HepG2 (cell line): ENCODE results near the gene NT5C1B. TPM values are rescaled to one million over a fixed set of nuclear protein-coding genes. Genes with fewer than 3 reads are reported as not detected.

Source experiments
- ATAC-seq: fragments of 200-7000 bp; cut with Tn5 transposase; 3 replicates; pipeline ENCODE4 v1.9.1; 2020; ENCODE audit warnings: mild to moderate bottlenecking, moderate library complexity
- BruUV-seq: library from RNA; stranded (reverse); fragments of 400-500 nt; replicated peaks from 2 replicates; lab custom pipeline; 2021; lab: Mats Ljungman, UMichigan
- CTCF ChIA-PET: fragments of 300-600 bp; formaldehyde crosslinking; extraction: SDS; loops from one replicate; lab custom pipeline; 2021; ENCODE audit warnings: low total read pairs, inconsistent platforms, low intra/inter-chr PET ratio; lab: Yijun Ruan, JAX
- POLR2A ChIA-PET: fragments of 350-600 bp; sonication (Branson Sonifier 250); formaldehyde crosslinking; loops from one replicate; lab custom pipeline; 2020; ENCODE audit warnings: antibody characterized with exemption, inconsistent platforms; lab: Yijun Ruan, JAX
- DNase-seq: peaks from one replicate; pipeline ENCODE4 v3.0.0-alpha.2; 2015; ENCODE audit warnings: low spot score
- FAIRE-seq: peaks from 3 replicates; lab custom pipeline; 2011; peaks lifted over from hg19 to GRCh38; lab: Jason Lieb, UNC
- H2AFZ ChIP-seq: one replicate; pipeline ENCODE4 v1.6.1; 2011; ENCODE audit warnings: low read length, inconsistent platforms
- H3K27ac ChIP-seq: fragments of 300-600 bp; 3 replicates; pipeline ENCODE4 v1.8.0; 2011; ENCODE audit warnings: mixed run types, mild to moderate bottlenecking, mixed read lengths, low read length, inconsistent platforms; ENCODE audit not compliant: insufficient read depth; ENCODE audit errors: extremely low read length
- H3K27me3 ChIP-seq, 2 experiments: fragments of 200-600 bp in 1 of 2; 2 replicates in 1 of 2; 3 replicates in 1 of 2; pipeline versions ENCODE4 v1.6.0 to v1.8.0; 2011; ENCODE audit warnings: low read length in 2 of 2, mild to moderate bottlenecking in 2 of 2, moderate library complexity in 2 of 2, inconsistent platforms in 1 of 2; ENCODE audit not compliant: insufficient read depth in 2 of 2, control insufficient read depth in 1 of 2
- H3K36me3 ChIP-seq, 2 experiments: fragments of 200-600 bp in 1 of 2; replicated peaks in 1 of 2; 2 replicates in 1 of 2; 3 replicates in 1 of 2; pipeline versions ENCODE4 v1.5.1 to v1.8.0; 2011; ENCODE audit warnings: low read length in 2 of 2, inconsistent platforms in 1 of 2; ENCODE audit not compliant: insufficient read depth in 2 of 2, control insufficient read depth in 1 of 2
- H3K4me1 ChIP-seq: 2 replicates; pipeline ENCODE4 v1.5.1; 2012; ENCODE audit warnings: low read length, inconsistent platforms; ENCODE audit not compliant: insufficient read depth
- H3K4me2 ChIP-seq: 2 replicates; pipeline ENCODE4 v1.6.0; 2011; ENCODE audit warnings: low read depth, low read length, inconsistent platforms
- H3K4me3 ChIP-seq, 3 experiments: fragments of 200-600 bp in 1 of 3; sonication (generic), shearing (Covaris generic) in 1 of 3; replicated peaks in 1 of 3; 2 replicates each; pipeline ENCODE4 v1.5.1; 2011 to 2016; ENCODE audit warnings: low read length in 3 of 3, inconsistent platforms in 2 of 3, low read depth in 2 of 3, mild to moderate bottlenecking in 2 of 3, control low read depth in 1 of 3, mixed read lengths in 1 of 3; ENCODE audit not compliant: insufficient read depth in 1 of 3
- H3K79me2 ChIP-seq: one replicate; pipeline ENCODE4 v1.6.1; 2011; ENCODE audit warnings: low read length, inconsistent platforms; ENCODE audit not compliant: insufficient read depth
- H3K9ac ChIP-seq: 2 replicates; pipeline ENCODE4 v1.6.0; 2011; ENCODE audit warnings: mild to moderate bottlenecking, low read depth, low read length, inconsistent platforms; ENCODE audit not compliant: insufficient read depth
- H3K9me3 ChIP-seq: 2 replicates; pipeline ENCODE4 v1.5.1; 2012; ENCODE audit warnings: mild to moderate bottlenecking, low read length
- H4K20me1 ChIP-seq: 2 replicates; pipeline ENCODE4 v1.6.0; 2011; ENCODE audit warnings: inconsistent platforms, mild to moderate bottlenecking, low read length, moderate library complexity; ENCODE audit not compliant: insufficient read depth
- FOXK1 ChIP-seq: sonication (generic); formaldehyde crosslinking; IDR thresholded peaks from 2 replicates; pipeline ENCODE4 v1.4.0; 2020; ENCODE audit warnings: low read depth, missing genetic modification reagents, borderline replicate concordance
- KLF12 ChIP-seq: sonication (generic); formaldehyde crosslinking; IDR thresholded peaks from 2 replicates; pipeline ENCODE4 v1.4.0; 2020; ENCODE audit warnings: missing genetic modification reagents, borderline replicate concordance
- KLF16 ChIP-seq, 2 experiments: sonication (generic) in 1 of 2; formaldehyde crosslinking in 1 of 2; IDR thresholded peaks; 2 replicates each; pipeline versions ENCODE4 v1.6.1 to v1.8.0; 2016 to 2023; ENCODE audit warnings: missing genetic modification reagents in 2 of 2, missing compliant biosample characterization in 1 of 2
- SIN3A ChIP-seq: IDR thresholded peaks from 2 replicates; pipeline ENCODE4 v1.6.1; 2011; ENCODE audit warnings: low read depth, mild to moderate bottlenecking, control low read depth, low read length, borderline replicate concordance
- XBP1 ChIP-seq: sonication (generic); formaldehyde crosslinking; IDR thresholded peaks from 2 replicates; pipeline ENCODE4 v1.5.0; 2020; ENCODE audit warnings: missing genetic modification reagents
- ZNF138 ChIP-seq: sonication (generic); formaldehyde crosslinking; IDR thresholded peaks from 2 replicates; pipeline ENCODE4 v1.5.0; 2020; ENCODE audit warnings: mild to moderate bottlenecking, low read depth, missing genetic modification reagents
- ZNF569 ChIP-seq: sonication (generic); formaldehyde crosslinking; IDR thresholded peaks from 2 replicates; pipeline ENCODE4 v1.5.0; 2020; ENCODE audit warnings: mild to moderate bottlenecking, missing genetic modification reagents, moderate library complexity, borderline replicate concordance
- in situ Hi-C: cut with HindIII; loops from 2 replicates; pipeline ENCODE4 v1.10.0; 2017; ENCODE audit warnings: low pct_unique_long_range_greater_than_20kb; ENCODE audit not compliant: extremely low pct_ligation_motif_present
- intact Hi-C: fragments of 100-400 bp; cut with micrococcal nuclease; formaldehyde crosslinking; loops from one replicate; pipeline ENCODE4 v1.10.0; 2022; ENCODE audit not compliant: unreplicated experiment
- polyA plus RNA-seq, 8 experiments: library from polyadenylated mRNA; depleted of rRNA in 3 of 8; stranded (reverse) in 7 of 8; unstranded in 1 of 8; fragments of >200 nt; fragmentation: Illumina TruSeq in 4 of 8; extraction: Trizol in 4 of 8; gene quantifications; 2 replicates each; pipeline versions ENCODE4 v1.2.1 to v1.2.3, GENCODE V29; 2011 to 2016; ENCODE audit warnings: low read depth in 4 of 8, missing spikeins in 1 of 8, mixed read lengths in 1 of 8; ENCODE audit not compliant: insufficient read depth in 1 of 8
- total RNA-seq, 5 experiments: library from RNA; depleted of rRNA; stranded (reverse); fragments of >200 nt; fragmentation: Illumina TruSeq; extraction: Trizol; gene quantifications; 2 replicates each; pipeline ENCODE4 v1.2.3, GENCODE V29; 2016; ENCODE audit warnings: low read depth in 1 of 5
- TF ChIP-seq, protein P1 (sequence below): sonication (generic); formaldehyde crosslinking; IDR thresholded peaks from 2 replicates; pipeline ENCODE4 v1.5.0; 2020; ENCODE audit warnings: missing genetic modification reagents

Gene NT5C1B
- total and polyA plus RNA-seq, 2 of the 13 experiments (the other 11 are each of a cell fraction or from before 2014, with no cell fraction given), result not detected

- no peaks in the 10 kb centered on the region for H3K79me2 ChIP-seq
- ChIA-PET CTCF (no interaction called here), POLR2A (no interaction called here)
- no TSS peak for BruUV-seq
- H3K27me3 ChIP-seq, result no peaks in the 10 kb centered on the region
- TF ChIP-seq FOXK1 (CRISPR knock-in tag) (no peak), ZNF569 (CRISPR knock-in tag) (no peak), XBP1 (CRISPR knock-in tag) (no peak), KLF12 (CRISPR knock-in tag) (no peak), KLF16 (CRISPR knock-in tag; IDR thresholded peaks at IDR 0.05) (no peak), SIN3A (no peak), ZNF138 (no peak)
- TF ChIP-seq, protein P1, sequence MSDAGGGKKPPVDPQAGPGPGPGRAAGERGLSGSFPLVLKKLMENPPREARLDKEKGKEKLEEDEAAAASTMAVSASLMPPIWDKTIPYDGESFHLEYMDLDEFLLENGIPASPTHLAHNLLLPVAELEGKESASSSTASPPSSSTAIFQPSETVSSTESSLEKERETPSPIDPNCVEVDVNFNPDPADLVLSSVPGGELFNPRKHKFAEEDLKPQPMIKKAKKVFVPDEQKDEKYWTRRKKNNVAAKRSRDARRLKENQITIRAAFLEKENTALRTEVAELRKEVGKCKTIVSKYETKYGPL (CRISPR knock-in tag), result no peak
- intact Hi-C loops, result no loop called here
- in situ Hi-C loops, result no loop called here
- H3K4me1 ChIP-seq, result no peaks in the 10 kb centered on the region
- no peak overlapping the region for H2AFZ ChIP-seq
- no peak overlapping the region for H3K4me2 ChIP-seq
- ATAC-seq, result no peak
- no peak overlapping the region for H3K27ac ChIP-seq
- no peaks in the 10 kb centered on the region for H3K9me3 ChIP-seq
- no peaks in the 10 kb centered on the region for H4K20me1 ChIP-seq
- no peak overlapping the region for H3K4me3 ChIP-seq
- no peak for DNase-seq
- FAIRE-seq, result no peak
- H3K9ac ChIP-seq, result no peak overlapping the region
- H3K36me3 ChIP-seq, result no peaks in the 10 kb centered on the region
Measured at GRCh38 chr2:18623782-18624181, 34.4 kb upstream of the NT5C1B start.
